Astrocyte (in vitro differentiated cells and primary cell): ENCODE data around the gene MESD. TPM values are rescaled to one million over a fixed set of nuclear protein-coding genes. Genes with fewer than 3 reads are reported as not detected.

Source experiments
- DNase-seq: peaks from one replicate; pipeline ENCODE4 v3.0.0-alpha.2; 2010; ENCODE audit warnings: low read depth
- FAIRE-seq: peaks from 2 replicates; lab custom pipeline; 2011; peaks lifted over from hg19 to GRCh38; lab: Jason Lieb, UNC
- H2AFZ ChIP-seq: 2 replicates; pipeline ENCODE4 v1.6.0; 2012; ENCODE audit warnings: low read depth, low read length, inconsistent platforms
- H3K27ac ChIP-seq: 2 replicates; pipeline ENCODE4 v1.5.1; 2011; ENCODE audit warnings: low read depth, low read length, inconsistent platforms
- H3K27me3 ChIP-seq: 2 replicates; pipeline ENCODE4 v1.6.0; 2011; ENCODE audit warnings: low read length, inconsistent platforms; ENCODE audit not compliant: insufficient read depth
- H3K36me3 ChIP-seq: 2 replicates; pipeline ENCODE4 v1.5.1; 2011; ENCODE audit warnings: low read length, inconsistent platforms; ENCODE audit not compliant: insufficient read depth
- H3K4me1 ChIP-seq: 2 replicates; pipeline ENCODE4 v1.5.1; 2011; ENCODE audit warnings: low read length, inconsistent platforms; ENCODE audit not compliant: insufficient read depth
- H3K4me2 ChIP-seq: 2 replicates; pipeline ENCODE4 v1.6.0; 2012; ENCODE audit warnings: low read length, inconsistent platforms
- H3K4me3 ChIP-seq: 2 replicates; pipeline ENCODE4 v1.5.1; 2011; ENCODE audit warnings: low read depth, mild to moderate bottlenecking, low read length, inconsistent platforms; ENCODE audit not compliant: insufficient read depth
- H3K79me2 ChIP-seq: 2 replicates; pipeline ENCODE4 v1.6.0; 2012; ENCODE audit warnings: mild to moderate bottlenecking, low read length, inconsistent platforms; ENCODE audit not compliant: insufficient read depth
- H3K9ac ChIP-seq: 2 replicates; pipeline ENCODE4 v1.6.0; 2012; ENCODE audit warnings: mild to moderate bottlenecking, low read length, inconsistent platforms
- H3K9me3 ChIP-seq: 2 replicates; pipeline ENCODE4 v1.5.1; 2012; ENCODE audit warnings: low read depth, mild to moderate bottlenecking, low read length, inconsistent platforms; ENCODE audit not compliant: insufficient read depth
- H4K20me1 ChIP-seq: 2 replicates; pipeline ENCODE4 v1.6.0; 2012; ENCODE audit warnings: low read length, inconsistent platforms; ENCODE audit not compliant: insufficient read depth
- H3K27ac Mint-ChIP-seq: one replicate; pipeline ENCODE4 v1.8.0; 2021; ENCODE audit warnings: mild to moderate bottlenecking, mixed read lengths; ENCODE audit not compliant: unreplicated experiment
- H3K27me3 Mint-ChIP-seq: one replicate; pipeline ENCODE4 v1.8.0; 2021; ENCODE audit warnings: low read depth, mixed read lengths; ENCODE audit not compliant: unreplicated experiment
- H3K36me3 Mint-ChIP-seq: one replicate; pipeline ENCODE4 v1.8.0; 2021; ENCODE audit warnings: low read depth, mixed read lengths; ENCODE audit not compliant: unreplicated experiment
- H3K4me1 Mint-ChIP-seq: one replicate; pipeline ENCODE4 v1.8.0; 2021; ENCODE audit warnings: low read depth, mixed read lengths; ENCODE audit not compliant: unreplicated experiment
- H3K4me3 Mint-ChIP-seq: one replicate; pipeline ENCODE4 v1.8.0; 2021; ENCODE audit warnings: mild to moderate bottlenecking, moderate library complexity, mixed read lengths; ENCODE audit not compliant: unreplicated experiment
- H3K9me3 Mint-ChIP-seq: one replicate; pipeline ENCODE4 v1.8.0; 2021; ENCODE audit warnings: mild to moderate bottlenecking, mixed read lengths; ENCODE audit not compliant: unreplicated experiment
- CTCF ChIP-seq: IDR thresholded peaks from 2 replicates; pipeline ENCODE4 v1.5.1; 2011; ENCODE audit warnings: low read depth, mild to moderate bottlenecking, inconsistent platforms, low read length, moderate library complexity; ENCODE audit not compliant: insufficient read depth
- EZH2 ChIP-seq: IDR thresholded peaks from 2 replicates; pipeline ENCODE4 v1.6.1; 2012; ENCODE audit warnings: mild to moderate bottlenecking, low read length, inconsistent platforms; ENCODE audit not compliant: insufficient read depth
- total RNA-seq: library from RNA; stranded (reverse); gene quantifications from 2 replicates; pipeline ENCODE4 v1.2.1, GENCODE V29; 2021

Gene MESD
- total RNA-seq, 1 donor from 2014 or later = 33.1 TPM

GRCh38 chr15:81001152-81002008 lies 11.8 kb upstream of the MESD start:
- Histone ChIP-seq H3K4me3 (peak overlapping the region; percentile 85), H3K79me2 (peaks cover 59% of the 10 kb centered on the region), H2AFZ (peak overlapping the region; percentile 54), H3K27me3 (no peaks in the 10 kb centered on the region), H3K4me2 (peak overlapping the region; percentile 95), H3K36me3 (peaks cover 9% of the 10 kb centered on the region), H3K27ac (peak overlapping the region; percentile 90), H3K9me3 (no peaks in the 10 kb centered on the region), H3K4me1 (peaks cover 16% of the 10 kb centered on the region), H4K20me1 (peaks cover 44% of the 10 kb centered on the region), H3K9ac (peak overlapping the region; percentile 94)
- Mint-ChIP-seq H3K9me3 (peaks cover 2% of the 10 kb centered on the region), H3K4me3 (peak overlapping the region; percentile 75), H3K4me1 (peaks cover 14% of the 10 kb centered on the region), H3K36me3 (no peaks in the 10 kb centered on the region), H3K27me3 (no peaks in the 10 kb centered on the region), H3K27ac (no peak overlapping the region)
- peak; percentile 14 for DNase-seq
- FAIRE-seq = no peak
- no peak for TF ChIP-seq EZH2
- no peak for TF ChIP-seq CTCF

- Mint-ChIP-seq H3K36me3 (no peaks in the 10 kb centered on the region), H3K4me1 (peaks cover 14% of the 10 kb centered on the region), H3K4me3 (peak within 1 kb of the TSS; percentile 97), H3K9me3 (peaks cover 2% of the 10 kb centered on the region), H3K27ac (peak within 1 kb of the TSS; percentile 89), H3K27me3 (no peaks in the 10 kb centered on the region)
- Histone ChIP-seq H4K20me1 (peaks cover 37% of the 10 kb centered on the region), H3K79me2 (peaks cover 52% of the 10 kb centered on the region), H3K9me3 (no peaks in the 10 kb centered on the region), H3K36me3 (peaks cover 7% of the 10 kb centered on the region), H3K4me3 (peak within 1 kb of the TSS; percentile 85), H3K9ac (peak within 1 kb of the TSS; percentile 94), H3K4me2 (peak within 1 kb of the TSS; percentile 95), H3K27ac (peak within 1 kb of the TSS; percentile 90), H3K4me1 (peaks cover 16% of the 10 kb centered on the region), H3K27me3 (no peaks in the 10 kb centered on the region), H2AFZ (peak within 1 kb of the TSS; percentile 86)
- peak; percentile 86 for DNase-seq
- FAIRE-seq = no peak
- no peak for TF ChIP-seq CTCF
- no peak for TF ChIP-seq EZH2
These were observed 11.1 kb upstream of the MESD start, which contains the start of gene TLNRD1 for GRCh38 chr15:81000624-81001151. Gene TLNRD1 (plus strand): TSS chr15:81000923. CDS start chr15:81002272, 1,349 bp downstream.
